AG10803 (cell line): ENCODE results near the gene CISD3.

ENCODE experiments used
- DNase-seq: peaks from one replicate; pipeline ENCODE4 v3.0.0; 2010; ENCODE audit warnings: low read depth
- H3K4me3 ChIP-seq: 2 replicates; pipeline ENCODE4 v1.5.1; 2011; ENCODE audit warnings: mild to moderate bottlenecking, low read length, control low read depth
- CTCF ChIP-seq: conservative IDR thresholded peaks from 2 replicates; pipeline ENCODE4 v1.5.1; 2011; ENCODE audit warnings: mild to moderate bottlenecking, low read length, control low read depth, inconsistent platforms

Gene CISD3

GRCh38 chr17:38709104-38709820 lies 20.9 kb upstream of the CISD3 start:
- no peak overlapping the region for H3K4me3 ChIP-seq
- no peak for DNase-seq
- no peak for TF ChIP-seq CTCF

- no peak overlapping the region for H3K4me3 ChIP-seq
- no peak for TF ChIP-seq CTCF
- DNase-seq = no peak
Measured at GRCh38 chr17:38709864-38710603, 20.1 kb upstream of the CISD3 start.

- TF ChIP-seq CTCF = no peak
- no peak for DNase-seq
- H3K4me3 ChIP-seq = no peak overlapping the region
Measured at GRCh38 chr17:38710604-38710962, 19.6 kb upstream of the CISD3 start.

- no peak for TF ChIP-seq CTCF
- H3K4me3 ChIP-seq = no peak overlapping the region
- no peak for DNase-seq
Measured at GRCh38 chr17:38710985-38711384, 19.2 kb upstream of the CISD3 start.

- H3K4me3 ChIP-seq = no peak overlapping the region
- no peak for DNase-seq
- TF ChIP-seq CTCF = no peak
Measured at GRCh38 chr17:38711792-38712571, 18.2 kb upstream of the CISD3 start.

GRCh38 chr17:38712593-38712992 lies 17.5 kb upstream of the CISD3 start:
- H3K4me3 ChIP-seq = no peak overlapping the region
- no peak for TF ChIP-seq CTCF

More at GRCh38 chr17:38712593-38712992, 17.5 kb upstream of the CISD3 start:
- no peak for DNase-seq
